Hepatocyte (in vitro differentiated cells): ENCODE results near the gene KNTC1. TPM values are rescaled to one million over a fixed set of nuclear protein-coding genes. Genes with fewer than 3 reads are reported as not detected.

Source experiments
- DNase-seq: peaks from one replicate; pipeline ENCODE4 v3.0.0-alpha.2; 2016; ENCODE audit warnings: low spot score
- H2AFZ ChIP-seq: fragments of 200-600 bp; sonication (generic); 2 replicates; pipeline ENCODE4 v1.6.0; 2016; ENCODE audit warnings: antibody characterized with exemption, mild to moderate bottlenecking
- H3K27ac ChIP-seq: fragments of 200-600 bp; sonication (generic); 2 replicates; pipeline ENCODE4 v1.5.1; 2016; ENCODE audit warnings: mild to moderate bottlenecking
- H3K27me3 ChIP-seq: fragments of 200-600 bp; sonication (generic); 2 replicates; pipeline ENCODE4 v1.6.1; 2016
- H3K36me3 ChIP-seq: fragments of 200-600 bp; sonication (generic); replicated peaks from 2 replicates; pipeline ENCODE4 v1.5.1; 2016; ENCODE audit warnings: low read depth; ENCODE audit not compliant: insufficient read depth
- H3K4me1 ChIP-seq: fragments of 200-600 bp; sonication (generic); 2 replicates; pipeline ENCODE4 v1.5.1; 2016; ENCODE audit warnings: mild to moderate bottlenecking, moderate library complexity; ENCODE audit not compliant: insufficient read depth
- H3K4me2 ChIP-seq: fragments of 200-600 bp; sonication (generic); 2 replicates; pipeline ENCODE4 v1.6.0; 2016
- H3K4me3 ChIP-seq: fragments of 200-600 bp; sonication (generic); 2 replicates; pipeline ENCODE4 v1.5.1; 2016; ENCODE audit warnings: mild to moderate bottlenecking
- H3K79me2 ChIP-seq: fragments of 200-600 bp; sonication (generic); 2 replicates; pipeline ENCODE4 v1.6.0; 2017; ENCODE audit warnings: mild to moderate bottlenecking
- H3K9me2 ChIP-seq: fragments of 200-600 bp; sonication (generic); replicated peaks from 2 replicates; pipeline ENCODE4 v1.6.0; 2017; ENCODE audit warnings: mild to moderate bottlenecking; ENCODE audit not compliant: insufficient read depth
- H3K9me3 ChIP-seq: fragments of 200-600 bp; sonication (generic); 2 replicates; pipeline ENCODE4 v1.5.1; 2016; ENCODE audit warnings: low read depth, mild to moderate bottlenecking
- H4K20me1 ChIP-seq: fragments of 200-600 bp; sonication (generic); 2 replicates; pipeline ENCODE4 v1.6.0; 2016; ENCODE audit warnings: mild to moderate bottlenecking; ENCODE audit not compliant: insufficient read depth, poor library complexity, severe bottlenecking
- CTCF ChIP-seq: fragments of 200-600 bp; sonication (generic); IDR thresholded peaks from 2 replicates; pipeline ENCODE4 v1.5.1; 2016; ENCODE audit warnings: antibody characterized with exemption, mild to moderate bottlenecking; ENCODE audit not compliant: poor library complexity
- EZH2 ChIP-seq: fragments of 200-600 bp; sonication (generic); IDR thresholded peaks from 2 replicates; pipeline ENCODE4 v1.6.1; 2016; ENCODE audit warnings: antibody characterized with exemption, mild to moderate bottlenecking, borderline replicate concordance
- EZH2phosphoT487 ChIP-seq: fragments of 200-600 bp; sonication (generic); IDR thresholded peaks from one replicate; pipeline ENCODE4 v1.6.1; 2018; ENCODE audit warnings: antibody characterized with exemption, mild to moderate bottlenecking, low read depth, moderate library complexity; ENCODE audit not compliant: unreplicated experiment, severe bottlenecking
- WGBS: methylation state at CpG from one replicate; pipeline ENCODE4 v1.1.6; 2016; ENCODE audit warnings: low lambda C conversion rate; ENCODE audit errors: missing lambda C conversion rate; 5-methylcytosine and 5-hydroxymethylcytosine counted together
- polyA plus RNA-seq: library from polyadenylated mRNA; unstranded; fragments of >200 nt; fragmentation: Nextera tagmentation; extraction: Ambion mirVana; gene quantifications from 2 replicates; pipeline ENCODE4 v1.2.1, GENCODE V29; 2016
- total RNA-seq: library from RNA; depleted of rRNA; stranded (reverse); fragments of >200 nt; gene quantifications from 2 replicates; pipeline ENCODE4 v1.2.3, GENCODE V29; 2014

Gene KNTC1
- total RNA-seq (18.1 and 25.9 TPM in 2 replicates), polyA plus RNA-seq (5.8 and 17.0 TPM in 2 replicates)

- Histone ChIP-seq H4K20me1 (peaks cover 37% of the 10 kb centered on the region), H3K4me3 (peak within 1 kb of the TSS; percentile 99), H3K27ac (peak within 1 kb of the TSS; percentile 99), H2AFZ (peak within 1 kb of the TSS; percentile 61), H3K9me2 (no peaks in the 10 kb centered on the region), H3K27me3 (no peaks in the 10 kb centered on the region), H3K4me2 (peak within 1 kb of the TSS; percentile 81), H3K79me2 (peaks cover 67% of the 10 kb centered on the region), H3K9me3 (no peaks in the 10 kb centered on the region), H3K4me1 (peaks cover 19% of the 10 kb centered on the region), H3K36me3 (no peaks in the 10 kb centered on the region)
- peak; percentile 100 for DNase-seq
- TF ChIP-seq CTCF (no peak), EZH2 (no peak), EZH2phosphoT487 (no peak)
- WGBS = under 1% methylated on average over 51 of the region's 51 CpGs
These were observed at the start of gene KNTC1, which contains the start of gene RSRC2 for GRCh38 chr12:122526683-122527477. TSS of gene KNTC1 (plus strand) at chr12:122527249. CDS start at chr12:122530064, 2,815 bp downstream. TSS of gene RSRC2 (minus strand) at chr12:122526936. CDS start at chr12:122526853, 83 bp downstream.

GRCh38 chr12:122480753-122481152 is 46.3 kb upstream of the KNTC1 start:
- no peak overlapping the region for H3K4me3 ChIP-seq
- no peaks in the 10 kb centered on the region for H3K9me2 ChIP-seq
- WGBS = 97% methylated on average over 8 of the region's 8 CpGs
- TF ChIP-seq EZH2 (no peak), CTCF (no peak), EZH2phosphoT487 (no peak)
- no peaks in the 10 kb centered on the region for H3K36me3 ChIP-seq
- H4K20me1 ChIP-seq = no peaks in the 10 kb centered on the region
- no peak overlapping the region for H3K4me2 ChIP-seq
- no peaks in the 10 kb centered on the region for H3K9me3 ChIP-seq
- no peak overlapping the region for H2AFZ ChIP-seq
- no peak for DNase-seq
- H3K27ac ChIP-seq = no peak overlapping the region
- no peaks in the 10 kb centered on the region for H3K27me3 ChIP-seq
- no peaks in the 10 kb centered on the region for H3K4me1 ChIP-seq
- no peaks in the 10 kb centered on the region for H3K79me2 ChIP-seq

- DNase-seq = no peak
- Histone ChIP-seq H4K20me1 (no peaks in the 10 kb centered on the region), H2AFZ (no peak overlapping the region), H3K4me3 (no peak overlapping the region), H3K27me3 (no peaks in the 10 kb centered on the region), H3K79me2 (peaks cover under 1% of the 10 kb centered on the region), H3K27ac (no peak overlapping the region), H3K9me3 (no peaks in the 10 kb centered on the region), H3K4me1 (no peaks in the 10 kb centered on the region), H3K9me2 (no peaks in the 10 kb centered on the region), H3K36me3 (no peaks in the 10 kb centered on the region), H3K4me2 (no peak overlapping the region)
- 97% methylated on average over 6 of the region's 6 CpGs for WGBS
- no peak for TF ChIP-seq CTCF
- TF ChIP-seq EZH2 = no peak
- no peak for TF ChIP-seq EZH2phosphoT487
These were observed 45.2 kb upstream of the KNTC1 start for GRCh38 chr12:122481861-122482260.
